Measurements from ENCODE around the gene LZTS3. TPM values are rescaled to one million over a fixed set of nuclear protein-coding genes. Genes with fewer than 3 reads are reported as not detected.
A peak's percentile ranks its signal among the peaks of the same experiment; 100 is the strongest.

Gene LZTS3
- total RNA-seq, 4 donors from 2014 or later: 8.3 to 20.0 (median 15.3) TPM

GRCh38 chr20:3164043-3164762, 9.1 kb downstream of the LZTS3 start:
- WGBS: 86% methylated on average over 31 of the region's 32 CpGs
- no peak for DNase-seq (ENCODE audit: extremely low spot score)
- intact Hi-C loops (cut with DNase I): no loop called here
- Histone ChIP-seq H3K4me3 (peak overlapping the region in 2 of 4 donors; percentile 10 to 12), H3K36me3 (peaks cover 0 to 4% (median 0%) of the 10 kb centered on the region in 4 donors), H3K9me3 (no peaks in the 10 kb centered on the region), H3K27me3 (peaks cover 0 to 16% (median 2%) of the 10 kb centered on the region in 4 donors), H3K27ac (replicated peaks in 1 of 4) (no peak overlapping the region), H3K4me1 (peaks cover 0 to 21% (median 20%) of the 10 kb centered on the region in 4 donors)
- TF ChIP-seq POLR2AphosphoS5 (IDR thresholded peaks at IDR 0.05): no peak
- TF ChIP-seq POLR2A (IDR thresholded peaks at IDR 0.05; ENCODE audit: low read depth): no peak
- no peak for TF ChIP-seq CTCF (IDR thresholded peaks at IDR 0.05)
- TF ChIP-seq EP300 (IDR thresholded peaks at IDR 0.05): no peak

- TF ChIP-seq POLR2A (IDR thresholded peaks at IDR 0.05; ENCODE audit: low read depth) (no peak), EP300 (IDR thresholded peaks at IDR 0.05) (no peak), CTCF (IDR thresholded peaks at IDR 0.05) (no peak), POLR2AphosphoS5 (IDR thresholded peaks at IDR 0.05) (no peak)
- Histone ChIP-seq H3K9me3 (no peaks in the 10 kb centered on the region), H3K4me3 (no peak overlapping the region), H3K27ac (replicated peaks in 1 of 4) (no peak overlapping the region), H3K4me1 (peaks cover 5 to 28% (median 26%) of the 10 kb centered on the region in 4 donors), H3K36me3 (peaks cover 0 to 4% (median 0%) of the 10 kb centered on the region in 4 donors), H3K27me3 (peaks cover 0 to 9% (median under 1%) of the 10 kb centered on the region in 4 donors)
- 89% methylated on average over 8 of the region's 14 CpGs for WGBS
- DNase-seq (ENCODE audit: extremely low spot score): no peak
- intact Hi-C loops (cut with DNase I): no loop called here
Observed at GRCh38 chr20:3163099-3164042, 10.0 kb downstream of the LZTS3 start.

- WGBS: 61% methylated on average over 11 of the region's 11 CpGs
- Histone ChIP-seq H3K27me3 (no peaks in the 10 kb centered on the region), H3K4me1 (peaks cover 17 to 39% (median 37%) of the 10 kb centered on the region in 4 donors), H3K36me3 (peaks cover 0 to 4% (median 0%) of the 10 kb centered on the region in 4 donors), H3K4me3 (no peak overlapping the region), H3K27ac (replicated peaks in 1 of 4) (no peak overlapping the region), H3K9me3 (no peaks in the 10 kb centered on the region)
- no peak for TF ChIP-seq POLR2A (IDR thresholded peaks at IDR 0.05; ENCODE audit: low read depth)
- TF ChIP-seq CTCF (IDR thresholded peaks at IDR 0.05): no peak
- no peak for TF ChIP-seq EP300 (IDR thresholded peaks at IDR 0.05)
- no peak for TF ChIP-seq POLR2AphosphoS5 (IDR thresholded peaks at IDR 0.05)
- no peak for DNase-seq (ENCODE audit: extremely low spot score)
- intact Hi-C loops (cut with DNase I): no loop called here
Observed at GRCh38 chr20:3162080-3162611, 11.2 kb downstream of the LZTS3 start.

- no peak overlapping the region for H3K27ac ChIP-seq (replicated peaks in 1 of 4)
- no peak for DNase-seq (ENCODE audit: extremely low spot score)
- H3K9me3 ChIP-seq: no peaks in the 10 kb centered on the region
- H3K36me3 ChIP-seq: peaks cover 0 to under 1% (median 0%) of the 10 kb centered on the region in 4 donors
- intact Hi-C loops (cut with DNase I): no loop called here
- H3K4me3 ChIP-seq: no peak overlapping the region
- TF ChIP-seq POLR2A (IDR thresholded peaks at IDR 0.05; ENCODE audit: low read depth): no peak
- no peak for TF ChIP-seq CTCF (IDR thresholded peaks at IDR 0.05)
- TF ChIP-seq EP300 (IDR thresholded peaks at IDR 0.05): no peak
- TF ChIP-seq POLR2AphosphoS5 (IDR thresholded peaks at IDR 0.05): no peak
- H3K4me1 ChIP-seq: peaks cover 23 to 45% (median 43%) of the 10 kb centered on the region in 4 donors
- H3K27me3 ChIP-seq: no peaks in the 10 kb centered on the region
- WGBS: 79% methylated on average over 5 of the region's 5 CpGs
Observed at GRCh38 chr20:3161316-3162079, 11.9 kb downstream of the LZTS3 start.
